CD4-positive, alpha-beta T cell treated with Interleukin-15 for 1 hour (primary cell): ENCODE data around the gene PCED1A.
"Not testable (repeated sequence)": the region's sequence is repeated elsewhere in the genome, so short reads cannot be mapped to it uniquely, and the experiment has no call there.

ENCODE experiments used
- DNase-seq: peaks from one replicate; pipeline ENCODE4 v3.0.0-alpha.2; 2020

The PCED1A gene

GRCh38 chr20:2822073-2822472 is 18.4 kb downstream of the PCED1A start:
- peak; percentile 39 for DNase-seq

DNA sequence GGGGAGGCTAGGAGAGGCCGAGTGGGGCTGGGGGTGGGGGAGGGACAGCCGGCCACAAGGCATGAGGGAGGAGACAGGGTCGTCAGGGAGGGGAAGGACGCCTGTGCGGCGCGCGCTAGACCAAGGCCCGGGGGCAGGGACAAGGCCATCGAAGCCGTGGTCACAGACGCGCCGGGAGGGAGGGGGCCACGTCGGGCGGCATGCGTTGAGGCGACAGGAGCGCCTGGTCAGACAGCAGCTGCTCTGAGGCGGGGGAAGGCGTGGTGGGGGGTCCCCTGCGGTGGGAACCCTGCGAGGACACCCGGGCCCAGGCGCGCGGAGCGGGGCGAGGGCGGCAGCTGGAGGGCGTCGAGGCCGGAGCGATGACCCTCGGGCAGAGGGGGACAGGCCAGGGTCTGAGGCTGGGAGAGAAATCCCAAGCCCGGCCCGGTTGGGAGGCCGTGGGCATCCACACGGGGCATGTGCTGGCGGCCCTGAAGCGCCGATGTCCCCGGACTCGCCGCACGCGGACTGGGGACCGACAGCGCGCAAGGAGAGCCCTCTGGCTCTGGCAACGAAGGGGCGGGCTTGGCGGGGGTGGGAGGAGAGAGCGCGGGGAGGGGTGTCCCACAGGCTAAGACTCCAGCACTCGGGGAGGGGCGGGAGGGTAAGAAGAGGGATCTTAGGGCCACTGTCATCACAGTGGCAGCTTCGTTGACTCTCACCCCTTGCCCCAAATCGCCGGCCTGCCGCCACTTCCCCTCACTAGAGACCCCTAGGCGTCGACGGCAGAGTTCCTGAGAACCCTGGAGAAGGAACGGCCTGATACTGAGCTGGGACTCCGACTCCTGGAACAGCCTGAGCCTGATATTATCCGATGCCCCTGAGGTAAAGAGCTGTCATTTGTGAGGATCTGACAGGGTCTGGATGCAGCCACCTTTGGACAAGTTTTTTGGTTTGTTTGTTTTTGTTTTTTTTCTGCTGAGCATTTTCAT is 19.3 kb downstream of the PCED1A start:
- DNase-seq = no peak

- no peak for DNase-seq
These were observed 20.2 kb downstream of the PCED1A start for GRCh38 chr20:2820084-2820895.

DNA sequence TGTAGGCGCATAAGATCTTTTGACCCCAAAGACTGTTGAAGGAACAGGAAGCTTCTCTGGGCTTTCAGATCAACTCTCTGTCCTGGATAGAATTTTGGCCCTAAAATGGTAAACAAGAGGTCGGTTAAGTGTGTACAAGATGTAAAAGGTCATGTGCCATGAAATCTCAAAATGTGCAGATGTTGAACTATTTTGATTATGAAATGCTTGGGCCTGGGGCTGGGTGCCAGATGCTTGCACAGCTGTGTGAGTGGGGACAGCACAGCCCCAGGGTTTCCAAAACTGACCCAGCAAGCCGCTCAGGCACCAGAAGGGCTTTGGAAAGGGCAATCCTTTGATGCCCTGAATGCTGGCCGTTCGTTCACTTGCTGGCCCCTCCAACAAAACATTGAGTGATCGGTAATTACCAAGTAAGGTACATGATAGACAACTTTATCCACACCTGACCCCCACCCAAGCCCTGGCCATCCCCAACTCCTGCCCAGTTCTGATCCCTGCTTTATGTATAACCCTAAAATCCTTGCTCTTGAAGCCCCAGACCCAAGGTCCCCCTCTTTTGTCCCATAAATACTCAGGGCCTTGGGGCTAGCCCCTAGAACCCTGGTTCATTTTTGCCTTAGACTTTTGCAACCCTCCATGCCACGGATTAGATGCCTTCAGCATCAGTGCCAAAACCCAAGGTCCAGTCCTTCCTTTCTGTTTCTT is 22.4 kb downstream of the PCED1A start:
- no peak for DNase-seq

- no peak for DNase-seq
These were observed 23.1 kb downstream of the PCED1A start for GRCh38 chr20:2817341-2817726.

DNA sequence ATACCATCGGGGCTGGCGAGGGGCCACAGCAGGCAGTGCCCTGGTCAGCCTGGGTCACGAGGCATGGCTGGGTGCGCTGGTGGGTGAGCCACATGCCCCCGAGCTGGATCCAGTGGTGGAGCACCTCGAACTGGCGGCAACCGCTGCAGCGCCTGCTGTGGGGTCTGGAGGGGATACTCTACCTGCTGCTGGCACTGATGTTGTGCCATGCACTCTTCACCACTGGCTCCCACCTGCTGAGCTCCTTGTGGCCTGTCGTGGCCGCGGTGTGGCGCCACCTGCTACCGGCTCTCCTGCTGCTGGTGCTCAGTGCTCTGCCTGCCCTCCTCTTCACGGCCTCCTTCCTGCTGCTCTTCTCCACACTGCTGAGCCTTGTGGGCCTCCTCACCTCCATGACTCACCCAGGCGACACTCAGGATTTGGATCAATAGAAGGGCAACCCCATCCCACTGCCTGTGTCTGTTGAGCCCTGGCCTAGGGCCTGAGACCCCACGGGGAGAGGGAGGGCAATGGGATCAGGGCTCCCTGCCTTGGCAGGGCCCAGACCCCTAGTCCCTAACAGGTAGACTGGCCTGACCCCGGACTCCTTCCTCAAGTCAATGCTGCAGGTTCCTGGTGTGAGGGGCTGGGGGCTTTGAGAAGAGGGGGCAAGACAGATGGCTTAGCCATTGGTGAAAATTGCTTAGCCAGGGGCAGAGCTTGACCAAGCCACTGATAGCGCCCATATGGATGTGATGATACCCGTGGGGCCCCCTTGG is 23.7 kb downstream of the PCED1A start:
- no peak for DNase-seq

DNA sequence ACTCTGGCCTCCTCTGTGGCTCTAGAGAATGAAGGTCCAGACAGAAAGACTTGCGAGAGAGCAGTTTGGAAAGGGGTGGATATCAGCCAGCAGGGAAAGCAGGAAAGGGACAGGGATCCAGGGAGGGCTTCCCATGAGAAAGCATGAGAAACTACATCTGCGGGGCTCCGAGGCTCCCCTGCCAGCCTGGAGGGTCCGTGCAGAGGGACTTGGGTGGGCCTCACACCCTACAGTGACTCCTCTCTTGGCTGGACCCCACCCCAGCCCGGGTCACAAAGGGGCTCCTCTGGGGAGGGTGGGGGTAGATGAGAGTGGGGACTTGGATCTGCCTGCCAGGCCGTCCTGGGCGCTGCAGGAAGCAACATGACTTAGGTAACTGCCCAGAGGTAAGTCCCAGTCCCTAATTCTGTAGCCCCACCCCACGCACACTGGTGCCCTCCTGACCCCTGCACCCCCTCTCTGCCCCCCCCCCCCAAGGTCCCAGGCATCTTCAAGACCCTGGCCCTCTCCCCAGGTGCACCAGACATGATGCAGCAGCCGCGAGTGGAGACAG is 24.3 kb downstream of the PCED1A start, which contains the start of gene TMEM239:
TMEM239 (plus strand) TSS at position 335 of the 553 bp plus-strand sequence; CDS start at position 526, 191 bp downstream.
- no peak for DNase-seq

DNA sequence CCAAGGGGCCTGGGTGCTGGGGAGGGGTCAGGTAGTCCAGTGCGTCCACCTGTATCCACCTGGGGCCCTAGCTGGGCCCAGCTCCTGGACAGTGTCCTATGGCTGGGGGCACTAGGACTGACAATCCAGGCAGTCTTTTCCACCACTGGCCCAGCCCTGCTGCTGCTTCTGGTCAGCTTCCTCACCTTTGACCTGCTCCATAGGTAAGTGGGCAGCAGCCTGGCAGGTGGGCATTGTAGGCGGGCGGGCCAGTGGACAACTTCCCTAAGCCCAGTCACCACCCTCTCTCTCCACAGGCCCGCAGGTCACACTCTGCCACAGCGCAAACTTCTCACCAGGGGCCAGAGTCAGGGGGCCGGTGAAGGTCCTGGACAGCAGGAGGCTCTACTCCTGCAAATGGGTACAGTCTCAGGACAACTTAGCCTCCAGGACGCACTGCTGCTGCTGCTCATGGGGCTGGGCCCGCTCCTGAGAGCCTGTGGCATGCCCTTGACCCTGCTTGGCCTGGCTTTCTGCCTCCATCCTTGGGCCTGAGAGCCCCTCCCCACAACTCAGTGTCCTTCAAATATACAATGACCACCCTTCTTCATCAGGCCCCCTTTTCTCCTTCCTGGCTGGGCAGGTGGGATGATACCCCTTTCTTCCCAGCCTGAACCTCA is 25.1 kb downstream of the PCED1A start:
- no peak for DNase-seq

- no peak for DNase-seq
These were observed 25.8 kb downstream of the PCED1A start, which contains the start of gene C20orf141 for GRCh38 chr20:2814587-2815051. C20orf141 (plus strand) TSS chr20:2814987; CDS start chr20:2815185, 198 bp downstream.

GRCh38 chr20:2814076-2814475 is 26.4 kb downstream of the PCED1A start:
- no peak for DNase-seq

DNA sequence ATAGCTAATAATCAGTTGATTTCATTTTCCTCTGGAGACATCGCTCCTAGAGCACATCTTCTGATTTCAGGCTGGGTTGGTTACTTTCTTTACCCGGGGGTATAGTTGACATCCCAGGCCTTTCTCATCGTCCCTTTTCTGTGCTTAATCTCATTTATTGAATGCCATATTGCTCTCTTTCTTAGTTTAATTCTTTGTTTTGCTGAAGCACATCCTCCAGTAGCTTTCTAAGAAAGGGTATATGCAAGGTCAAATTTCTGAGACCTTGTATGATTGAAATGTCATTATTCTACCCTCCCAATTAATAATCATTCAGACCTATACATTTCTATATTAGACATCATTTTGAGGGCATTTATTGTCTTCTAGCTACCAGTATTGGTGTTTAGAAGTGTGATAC is 28.3 kb downstream of the PCED1A start:
- no peak for DNase-seq

DNA sequence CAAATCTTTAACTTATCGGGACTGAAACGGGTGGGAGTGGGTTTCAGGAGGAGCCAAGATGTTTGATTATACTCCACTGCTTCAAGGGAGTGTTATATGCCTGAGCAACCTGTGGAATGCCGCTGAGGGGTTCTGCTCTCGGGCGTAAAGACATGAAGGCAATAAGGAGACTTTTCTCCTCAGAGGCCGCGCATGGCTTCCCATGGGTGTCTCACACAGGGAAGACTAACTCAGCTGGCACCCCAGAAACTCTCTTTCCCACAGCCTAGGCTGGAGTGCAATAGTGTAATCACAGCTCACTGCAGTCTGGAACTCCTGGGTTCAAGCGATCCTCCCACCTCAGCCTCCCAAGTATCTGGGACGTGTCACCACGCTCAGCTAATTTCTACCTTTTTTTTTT is 30.8 kb downstream of the PCED1A start:
- DNase-seq = no peak

DNA sequence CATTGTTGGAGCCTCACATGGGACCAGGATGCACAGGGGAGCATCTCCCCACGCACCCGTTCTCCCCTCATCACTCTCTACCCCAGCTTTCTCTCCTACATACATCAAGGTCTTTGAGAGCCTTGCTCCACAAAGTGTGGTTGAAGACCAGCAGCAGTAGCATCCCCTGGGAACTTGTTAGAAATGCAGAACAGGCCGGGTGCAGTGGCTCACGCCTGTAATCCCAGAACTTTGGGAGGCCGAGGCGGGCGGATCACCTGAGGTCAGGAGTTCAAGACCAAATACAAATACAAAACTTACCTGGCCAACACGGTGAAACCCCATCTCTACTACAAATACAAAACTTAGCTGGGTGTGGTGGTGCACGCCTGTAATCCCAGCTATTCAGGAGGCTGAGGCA is 32.5 kb downstream of the PCED1A start:
- not testable (repeated sequence) for DNase-seq

DNA sequence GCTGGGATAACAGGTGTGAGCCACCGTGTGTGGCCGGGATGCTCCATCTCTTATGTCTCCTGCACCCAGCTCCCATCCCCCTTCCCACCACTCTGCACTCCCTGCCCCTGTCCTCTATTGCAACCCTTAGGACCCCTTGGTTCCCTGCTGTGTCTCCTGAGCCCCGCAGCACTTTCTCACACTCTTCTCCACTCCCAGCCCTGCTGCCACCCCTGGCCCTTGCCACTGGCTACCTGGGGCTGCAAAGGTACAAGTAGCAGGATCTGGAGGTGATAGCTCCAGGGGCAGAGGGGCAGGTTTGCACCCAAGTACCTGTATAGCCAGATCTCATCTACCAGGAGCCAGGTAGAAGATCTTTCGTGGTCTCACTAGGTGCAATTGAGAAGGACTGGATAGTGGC is 33.4 kb downstream of the PCED1A start:
- no peak for DNase-seq

DNA sequence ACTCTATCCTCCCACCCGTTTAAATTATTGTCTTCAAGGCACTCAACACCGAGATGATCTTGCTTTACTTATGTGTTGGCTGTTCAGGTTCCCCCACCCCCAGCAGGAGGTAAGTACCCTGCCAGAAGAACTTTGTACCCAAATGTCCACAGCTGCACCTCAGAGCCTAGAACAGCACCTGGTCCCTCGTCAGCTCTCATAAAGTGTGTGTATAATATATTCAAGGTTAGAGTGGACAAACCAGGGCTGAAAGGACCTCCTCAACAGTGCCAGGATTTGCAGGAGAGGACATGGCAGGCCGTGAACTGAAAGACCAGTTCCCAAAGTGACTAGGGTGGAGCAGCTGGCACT is 34.1 kb downstream of the PCED1A start:
- no peak for DNase-seq

- DNase-seq = no peak
These were observed 34.6 kb downstream of the PCED1A start for GRCh38 chr20:2805689-2806350.

GRCh38 chr20:2804852-2805688 is 35.4 kb downstream of the PCED1A start:
- DNase-seq = no peak

GRCh38 chr20:2804041-2804828 is 36.2 kb downstream of the PCED1A start:
- DNase-seq = no peak

DNA sequence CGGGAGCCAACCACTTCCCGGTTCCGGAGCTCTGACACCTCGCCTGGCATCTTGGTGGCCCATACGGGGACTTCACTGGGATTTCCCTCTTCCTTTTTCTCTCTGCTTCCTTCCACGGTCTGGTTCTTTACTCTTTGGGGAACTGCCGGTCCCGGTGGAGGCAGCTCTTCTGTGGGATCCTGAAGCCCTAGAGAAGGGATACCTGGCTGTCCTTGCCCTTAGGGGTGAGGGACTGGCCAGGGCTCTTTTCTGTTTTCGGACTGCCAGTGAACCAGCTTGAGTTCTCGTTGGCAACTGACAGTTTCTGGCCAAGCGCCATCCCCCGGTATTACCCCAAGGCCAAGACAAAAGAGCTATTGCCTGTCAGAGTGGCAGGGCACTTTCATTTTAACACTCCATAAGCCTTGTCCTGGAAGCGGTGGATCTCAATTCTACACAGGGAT is 39.1 kb downstream of the PCED1A start:
- no peak for DNase-seq
